ENCODE measurements around the gene ARHGDIB. TPM values are rescaled to one million over a fixed set of nuclear protein-coding genes. Genes with fewer than 3 reads are reported as not detected.

Gene ARHGDIB
- total and polyA plus RNA-seq, 2 of the 4 experiments (the other 2 are of a cell fraction) = 24.9 to 30.7 TPM

GRCh38 chr12:14960548-14961465 is 594 bp downstream of the ARHGDIB start:
- Histone ChIP-seq H3K4me1 (ENCODE audit: control insufficient read depth, insufficient read depth, low read length) (peaks cover 3% of the 10 kb centered on the region; the same call in 1 of the 2 replicates), H3K4me3 (ENCODE audit: insufficient read depth, low read depth, low read length) (no peak overlapping the region)
- BruUV-seq (replicated peaks) = no TSS peak

More at GRCh38 chr12:14960548-14961465, 594 bp downstream of the ARHGDIB start:
- Histone ChIP-seq H2AK5ac (ENCODE audit: low read depth, low read length) (no peak overlapping the region), H3K79me1 (ENCODE audit: low read depth in 1 of 2, low read length in 2 of 2) (no peaks in the 10 kb centered on the region), H4K20me1 (ENCODE audit: insufficient read depth, low read length) (no peaks in the 10 kb centered on the region), H2BK15ac (ENCODE audit: low read depth, low read length) (no peak overlapping the region), H2BK20ac (ENCODE audit: low read depth, low read length) (no peak overlapping the region), H2BK120ac (ENCODE audit: low read depth, low read length) (no peak overlapping the region), H3K9me3 (ENCODE audit: control insufficient read depth, insufficient read depth, low read length) (no peaks in the 10 kb centered on the region), H3K27me3 (ENCODE audit: control insufficient read depth, insufficient read depth, low read length) (no peaks in the 10 kb centered on the region), H3K4me2 (ENCODE audit: low read depth, low read length) (no peak overlapping the region), H2AFZ (replicated peaks; ENCODE audit: low read length, poor library complexity) (peak overlapping the region; percentile 47), H3K9me1 (ENCODE audit: insufficient read depth, low read length) (peaks cover 3% of the 10 kb centered on the region; the same call in 1 of the 2 replicates), H3K14ac (replicated peaks; ENCODE audit: low read depth, low read length) (0 out of 2 replicates have a peak overlapping the region, but pooled peaks have one; percentile 37), H3K4ac (ENCODE audit: low read depth, low read length) (0 out of 2 replicates have a peak overlapping the region, but pooled peaks have one; percentile 10), H4K91ac (ENCODE audit: insufficient read depth, low read depth, low read length) (peak overlapping the region; percentile 5; the same call in 1 of the 2 replicates), H2BK5ac (ENCODE audit: low read depth, low read length, poor library complexity, severe bottlenecking) (peak overlapping the region; percentile 9), H4K8ac (ENCODE audit: low read depth in 2 of 2, low read length in 2 of 2) (0 out of 4 replicates have a peak overlapping the region, but pooled peaks of 1 of the 2 experiments have one; percentile 19), H3K36me3 (ENCODE audit: control insufficient read depth, insufficient read depth, low read length) (no peaks in the 10 kb centered on the region), H3K23ac (ENCODE audit: low read depth, low read length) (no peak overlapping the region), H3K56ac (ENCODE audit: extremely low read depth, insufficient read depth, low read length) (no peak overlapping the region), H2AK9ac (replicated peaks; ENCODE audit: low read depth, low read length, poor library complexity) (no peak overlapping the region), H3K18ac (ENCODE audit: low read depth, low read length) (no peak overlapping the region), H3K9ac (ENCODE audit: low read depth, low read length) (no peak overlapping the region), H3K27ac (ENCODE audit: insufficient read depth, low read length) (no peak overlapping the region), H4K5ac (ENCODE audit: low read depth, low read length) (no peak overlapping the region)
- dilution Hi-C loops (cut with HindIII; ENCODE audit: low sequenced_read_pairs, unreplicated experiment) = no loop called here
- POLR2A ChIA-PET (ENCODE audit: unreplicated experiment) = no interaction called here
- intact Hi-C loops (cut with micrococcal nuclease) = no loop called here
- ATAC-seq (ENCODE audit: low read depth) (peak; percentile 35; the same call in 1 of the 2 replicates), DNase-seq (peak; percentile 36)
- CTCF ChIA-PET = no interaction called here
- in situ Hi-C loops (cut with MboI; ENCODE audit: low sequenced_read_pairs) = no loop called here
- TF ChIP-seq ELK1 (IDR thresholded peaks at IDR 0.05; ENCODE audit: borderline replicate concordance, low read depth, low read length) (no peak), MXI1 (IDR thresholded peaks at IDR 0.05; ENCODE audit: borderline replicate concordance, low read depth, low read length) (no peak), CTCF (conservative IDR thresholded peaks at IDR 0.05; ENCODE audit: low read depth, low read length) (no peak), MAZ (IDR thresholded peaks at IDR 0.05; ENCODE audit: borderline replicate concordance, low read depth, low read length) (no peak), SMC3 (IDR thresholded peaks at IDR 0.05; ENCODE audit: low read depth, low read length) (no peak), POLR2A (IDR thresholded peaks at IDR 0.05; ENCODE audit: low read depth, low read length) (no peak), MAFK (IDR thresholded peaks at IDR 0.05; ENCODE audit: low read depth, low read length) (no peak), CHD1 (IDR thresholded peaks at IDR 0.05; ENCODE audit: low read depth, low read length) (no peak), BHLHE40 (IDR thresholded peaks at IDR 0.05; ENCODE audit: low read depth, low read length) (no peak)
- 80% methylated on average over 1 of the region's 13 CpGs; no CpG with 5 or more reads in 1 of the 2 experiments for WGBS, 2 experiments (ENCODE audit: extremely low coverage in 2 of 2, insufficient read length in 1 of 2)
